Activated CD8-positive, alpha-beta memory T cell treated with anti-CD3 and anti-CD28 coated beads, Interleukin-2, amount 50 U/mL, for 24 hours (primary cell): ENCODE measurements around the gene HSPB8.

Experiments used
- DNase-seq: peaks from one replicate; pipeline ENCODE4 v3.0.0-alpha.2; 2020; ENCODE audit errors: extremely low read depth

The HSPB8 gene

GRCh38 chr12:119178544-119179334, at the start of gene HSPB8:
TSS of gene HSPB8 (plus strand) at chr12:119178931. CDS start at chr12:119179313, 382 bp downstream.
- DNase-seq, result no peak

- no peak for DNase-seq
Observed at GRCh38 chr12:119129827-119130434, 48.8 kb upstream of the HSPB8 start.

GRCh38 chr12:119130523-119130922, 48.2 kb upstream of the HSPB8 start:
- DNase-seq, result no peak

GRCh38 chr12:119134284-119135072, 44.3 kb upstream of the HSPB8 start:
- no peak for DNase-seq

- DNase-seq, result no peak
Observed at GRCh38 chr12:119136811-119137410, 41.8 kb upstream of the HSPB8 start.

- no peak for DNase-seq
Observed at GRCh38 chr12:119139448-119139847, 39.3 kb upstream of the HSPB8 start.

GRCh38 chr12:119145367-119145766, 33.4 kb upstream of the HSPB8 start:
- no peak for DNase-seq

GRCh38 chr12:119147847-119148448, 30.8 kb upstream of the HSPB8 start:
- no peak for DNase-seq

- no peak for DNase-seq
Observed at GRCh38 chr12:119149270-119149669, 29.5 kb upstream of the HSPB8 start.

GRCh38 chr12:119151445-119152026, 27.2 kb upstream of the HSPB8 start:
- no peak for DNase-seq

- DNase-seq, result no peak
Observed at GRCh38 chr12:119153477-119154434, 25.0 kb upstream of the HSPB8 start.

- no peak for DNase-seq
Observed at GRCh38 chr12:119154435-119154818, 24.3 kb upstream of the HSPB8 start.

- DNase-seq, result no peak
Observed at GRCh38 chr12:119156401-119157044, 22.2 kb upstream of the HSPB8 start.

- DNase-seq, result no peak
Observed at GRCh38 chr12:119157528-119157927, 21.2 kb upstream of the HSPB8 start.

GRCh38 chr12:119157978-119158377, 20.8 kb upstream of the HSPB8 start:
- no peak for DNase-seq

- DNase-seq, result no peak
Observed at GRCh38 chr12:119158402-119158801, 20.3 kb upstream of the HSPB8 start.

- DNase-seq, result no peak
Observed at GRCh38 chr12:119159844-119160243, 18.9 kb upstream of the HSPB8 start.

GRCh38 chr12:119167902-119168301, 10.8 kb upstream of the HSPB8 start:
- DNase-seq, result no peak

GRCh38 chr12:119168721-119169120, 10.0 kb upstream of the HSPB8 start:
- DNase-seq, result no peak

GRCh38 chr12:119169150-119169549, 9.6 kb upstream of the HSPB8 start:
- DNase-seq, result no peak
